ENCODE results near the gene WDFY3. TPM values are rescaled to one million over a fixed set of nuclear protein-coding genes. Genes with fewer than 3 reads are reported as not detected.
"Not testable (repeated sequence)": the region's sequence is repeated elsewhere in the genome, so short reads cannot be mapped to it uniquely, and the experiment has no call there.

Gene WDFY3
- total RNA-seq, 2 experiments from 2014 or later: not detected

- H3K4me3 Mint-ChIP-seq; H3K27ac Mint-ChIP-seq; POLR2A ChIA-PET; H3K36me3 Mint-ChIP-seq (ENCODE audit: low read depth); H3K9me3 Mint-ChIP-seq (ENCODE audit: insufficient read depth); ATAC-seq; H3K27me3 Mint-ChIP-seq (ENCODE audit: low read depth); DNase-seq; CTCF ChIA-PET: not testable (repeated sequence)
- peaks cover 28% of the 10 kb centered on the region for H3K4me1 Mint-ChIP-seq (ENCODE audit: low read depth)
Observed at GRCh38 chr4:84682661-84683060, 283.8 kb downstream of the WDFY3 start.

DNA sequence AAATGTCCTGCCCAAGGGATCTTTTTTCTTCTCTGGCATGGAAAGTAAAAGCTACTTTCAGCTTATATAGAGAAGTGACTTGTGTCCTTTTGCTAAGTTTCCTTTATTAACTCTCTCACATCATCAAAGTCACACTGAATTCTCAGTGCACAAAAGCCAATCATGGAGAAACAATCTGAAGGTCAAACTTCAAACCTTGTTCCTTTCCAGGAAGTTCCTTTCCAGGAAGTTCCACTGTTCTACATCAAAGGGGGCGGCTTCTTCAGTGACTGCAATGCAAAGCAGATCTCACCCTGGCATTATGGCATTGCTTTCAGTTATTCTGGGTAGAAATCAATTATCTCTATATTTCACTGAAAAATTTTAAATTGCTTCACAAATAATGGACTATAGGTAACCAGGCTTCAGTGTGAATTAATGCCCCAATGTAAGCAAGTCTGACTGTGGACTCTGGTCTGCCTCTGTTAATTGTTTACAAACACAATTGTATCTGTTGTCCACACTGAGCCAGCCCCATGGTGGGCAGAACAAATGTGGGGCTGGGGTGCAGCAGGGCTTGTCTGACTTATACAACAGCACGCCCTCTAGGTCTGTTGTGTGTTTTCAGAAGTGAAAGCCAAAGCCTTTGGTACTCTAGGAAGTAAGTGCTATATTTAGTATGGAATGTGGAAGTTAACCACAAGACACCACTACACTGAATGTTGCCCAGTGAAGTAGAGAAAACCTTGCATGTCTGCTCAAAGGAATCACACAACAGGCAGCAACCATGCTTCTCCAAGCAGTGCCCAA is 284.8 kb downstream of the WDFY3 start:
- H3K4me1 Mint-ChIP-seq (ENCODE audit: low read depth): peaks cover 28% of the 10 kb centered on the region
- no peaks in the 10 kb centered on the region for H3K36me3 Mint-ChIP-seq (ENCODE audit: low read depth)
- peak overlapping the region; percentile 53 for H3K4me3 Mint-ChIP-seq
- H3K27ac Mint-ChIP-seq: peak overlapping the region; percentile 61
- H3K9me3 Mint-ChIP-seq (ENCODE audit: insufficient read depth): no peaks in the 10 kb centered on the region
- CTCF ChIA-PET: no interaction called here
- peak; percentile 65 for ATAC-seq
- peak; percentile 43 for DNase-seq
- POLR2A ChIA-PET: no interaction called here
- peaks cover 10% of the 10 kb centered on the region for H3K27me3 Mint-ChIP-seq (ENCODE audit: low read depth)

- Mint-ChIP-seq H3K36me3 (ENCODE audit: low read depth) (no peaks in the 10 kb centered on the region), H3K4me3 (no peak overlapping the region), H3K4me1 (ENCODE audit: low read depth) (peaks cover 28% of the 10 kb centered on the region), H3K27me3 (ENCODE audit: low read depth) (peaks cover 10% of the 10 kb centered on the region), H3K27ac (no peak overlapping the region), H3K9me3 (ENCODE audit: insufficient read depth) (no peaks in the 10 kb centered on the region)
- ATAC-seq (no peak), DNase-seq (no peak)
- CTCF ChIA-PET: no interaction called here
- POLR2A ChIA-PET: no interaction called here
Observed at GRCh38 chr4:84680956-84681355, 285.5 kb downstream of the WDFY3 start.

DNA sequence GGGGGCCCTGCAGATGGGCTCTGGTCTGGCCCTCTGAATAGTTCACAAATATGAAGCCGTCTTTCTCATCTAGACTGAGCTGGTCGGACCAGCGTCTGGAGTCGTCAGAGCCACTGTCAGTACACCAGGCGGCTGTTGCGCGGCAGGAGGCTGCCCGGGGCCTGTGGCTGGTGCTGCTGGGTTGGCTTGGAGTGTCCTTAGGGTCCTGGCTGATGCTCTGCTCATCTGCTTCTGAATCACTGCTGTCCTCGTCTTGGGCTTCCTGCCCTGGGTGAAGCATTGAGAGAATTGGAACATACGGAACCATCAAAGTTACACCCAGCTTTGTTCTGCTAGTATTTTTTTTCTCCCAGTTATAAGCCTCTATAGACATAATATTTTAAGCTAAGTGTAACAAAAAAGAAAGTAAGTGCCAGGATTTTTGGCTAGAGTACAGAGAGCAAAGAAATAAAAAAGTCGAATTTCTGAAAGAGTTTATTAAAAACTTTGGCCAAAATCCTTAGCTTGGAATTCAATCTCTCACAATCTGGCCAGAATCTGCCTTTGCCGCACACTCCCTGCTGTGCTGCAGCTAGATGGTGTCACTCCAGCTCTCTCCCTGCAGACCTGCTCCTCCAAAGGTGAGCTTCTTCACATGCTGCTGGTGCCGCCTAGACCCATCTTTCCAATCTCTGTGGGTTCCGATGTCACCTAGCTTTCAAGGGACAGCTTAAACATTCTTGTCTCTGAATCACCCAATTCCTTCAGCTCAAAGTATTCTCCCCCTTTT is 287.3 kb downstream of the WDFY3 start:
- no peak overlapping the region for H3K27ac Mint-ChIP-seq
- peaks cover 22% of the 10 kb centered on the region for H3K4me1 Mint-ChIP-seq (ENCODE audit: low read depth)
- ATAC-seq (no peak), DNase-seq (no peak)
- H3K27me3 Mint-ChIP-seq (ENCODE audit: low read depth): peaks cover 10% of the 10 kb centered on the region
- no peaks in the 10 kb centered on the region for H3K36me3 Mint-ChIP-seq (ENCODE audit: low read depth)
- no peaks in the 10 kb centered on the region for H3K9me3 Mint-ChIP-seq (ENCODE audit: insufficient read depth)
- CTCF ChIA-PET: no interaction called here
- H3K4me3 Mint-ChIP-seq: no peak overlapping the region
- POLR2A ChIA-PET: no interaction called here

GRCh38 chr4:84677995-84678394 is 288.5 kb downstream of the WDFY3 start:
- CTCF ChIA-PET: no interaction called here
- peaks cover 7% of the 10 kb centered on the region for H3K27me3 Mint-ChIP-seq (ENCODE audit: low read depth)

GRCh38 chr4:84677093-84677492 is 289.4 kb downstream of the WDFY3 start:
- no peaks in the 10 kb centered on the region for H3K9me3 Mint-ChIP-seq (ENCODE audit: insufficient read depth)
- no peak overlapping the region for H3K27ac Mint-ChIP-seq
- DNase-seq: no peak
- no peak overlapping the region for H3K4me3 Mint-ChIP-seq
- H3K4me1 Mint-ChIP-seq (ENCODE audit: low read depth): peaks cover 14% of the 10 kb centered on the region
- peaks cover 6% of the 10 kb centered on the region for H3K27me3 Mint-ChIP-seq (ENCODE audit: low read depth)
- ChIA-PET CTCF (no interaction called here), POLR2A (interaction anchor here (0.6 kb wide), 1 partner anchor 851 kb away, joined by 3 read pairs; no protein-coding TSS in a partner anchor)
- ATAC-seq: no peak
- no peaks in the 10 kb centered on the region for H3K36me3 Mint-ChIP-seq (ENCODE audit: low read depth)

More at GRCh38 chr4:84677995-84678394, 288.5 kb downstream of the WDFY3 start:
- DNase-seq (no peak), ATAC-seq (no peak)
- POLR2A ChIA-PET: no interaction called here
- Mint-ChIP-seq H3K27ac (no peak overlapping the region), H3K9me3 (ENCODE audit: insufficient read depth) (no peaks in the 10 kb centered on the region), H3K4me1 (ENCODE audit: low read depth) (peaks cover 14% of the 10 kb centered on the region), H3K4me3 (no peak overlapping the region), H3K36me3 (ENCODE audit: low read depth) (no peaks in the 10 kb centered on the region)

- POLR2A ChIA-PET: no interaction called here
- no peaks in the 10 kb centered on the region for H3K27me3 Mint-ChIP-seq (ENCODE audit: low read depth)
- ATAC-seq: no peak
Observed at GRCh38 chr4:84673475-84674240, 292.8 kb downstream of the WDFY3 start.

DNA sequence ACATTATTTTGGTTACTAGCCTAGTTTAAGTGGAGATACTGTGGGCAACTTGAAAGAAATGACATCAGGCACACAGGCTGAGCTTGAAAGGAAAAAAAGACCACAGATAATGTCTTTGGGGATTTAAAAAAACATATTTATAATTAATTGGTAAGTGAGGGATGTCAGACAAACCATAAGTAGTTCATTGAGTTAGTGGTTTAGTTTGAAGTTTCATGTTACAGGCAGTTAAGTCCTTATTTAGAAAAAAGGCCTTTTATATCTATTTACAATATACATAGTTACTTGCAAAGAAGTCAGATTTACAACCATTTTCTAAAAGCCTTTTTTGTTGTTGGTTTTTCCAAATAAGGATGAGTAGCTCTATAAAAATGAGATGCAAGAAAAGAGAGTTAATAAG is 294.3 kb downstream of the WDFY3 start:
- ChIA-PET CTCF (interaction anchor here (1.0 kb wide), 1 partner anchor 50 kb away, joined by 4 read pairs; no protein-coding TSS in a partner anchor), POLR2A (no interaction called here)
- peaks cover 3% of the 10 kb centered on the region for H3K27me3 Mint-ChIP-seq (ENCODE audit: low read depth)
- no peaks in the 10 kb centered on the region for H3K36me3 Mint-ChIP-seq (ENCODE audit: low read depth)
- ATAC-seq (no peak), DNase-seq (no peak)
- no peaks in the 10 kb centered on the region for H3K9me3 Mint-ChIP-seq (ENCODE audit: insufficient read depth)
- H3K4me3 Mint-ChIP-seq: no peak overlapping the region
- H3K4me1 Mint-ChIP-seq (ENCODE audit: low read depth): no peaks in the 10 kb centered on the region
- H3K27ac Mint-ChIP-seq: no peak overlapping the region

More at GRCh38 chr4:84673475-84674240, 292.8 kb downstream of the WDFY3 start:
- no peaks in the 10 kb centered on the region for H3K36me3 Mint-ChIP-seq (ENCODE audit: low read depth)
- no peak overlapping the region for H3K27ac Mint-ChIP-seq
- no peaks in the 10 kb centered on the region for H3K4me1 Mint-ChIP-seq (ENCODE audit: low read depth)
- no peak for DNase-seq
- CTCF ChIA-PET: no interaction called here
- H3K9me3 Mint-ChIP-seq (ENCODE audit: insufficient read depth): no peaks in the 10 kb centered on the region
- no peak overlapping the region for H3K4me3 Mint-ChIP-seq

GRCh38 chr4:84669201-84669600 is 297.3 kb downstream of the WDFY3 start:
- H3K9me3 Mint-ChIP-seq (ENCODE audit: insufficient read depth): no peaks in the 10 kb centered on the region
- no peak for ATAC-seq
- H3K4me3 Mint-ChIP-seq: no peak overlapping the region
- H3K36me3 Mint-ChIP-seq (ENCODE audit: low read depth): no peaks in the 10 kb centered on the region
- peaks cover 3% of the 10 kb centered on the region for H3K27me3 Mint-ChIP-seq (ENCODE audit: low read depth)
- H3K4me1 Mint-ChIP-seq (ENCODE audit: low read depth): no peaks in the 10 kb centered on the region
- no peak for DNase-seq
- ChIA-PET POLR2A (no interaction called here), CTCF (no interaction called here)
- no peak overlapping the region for H3K27ac Mint-ChIP-seq

GRCh38 chr4:84666439-84666838 is 300.1 kb downstream of the WDFY3 start:
- DNase-seq (no peak), ATAC-seq (no peak)
- ChIA-PET CTCF (no interaction called here), POLR2A (no interaction called here)
- H3K27me3 Mint-ChIP-seq (ENCODE audit: low read depth): peaks cover 3% of the 10 kb centered on the region
- no peaks in the 10 kb centered on the region for H3K9me3 Mint-ChIP-seq (ENCODE audit: insufficient read depth)
- H3K36me3 Mint-ChIP-seq (ENCODE audit: low read depth): no peaks in the 10 kb centered on the region
- no peak overlapping the region for H3K27ac Mint-ChIP-seq
- H3K4me3 Mint-ChIP-seq: no peak overlapping the region
- no peaks in the 10 kb centered on the region for H3K4me1 Mint-ChIP-seq (ENCODE audit: low read depth)

DNA sequence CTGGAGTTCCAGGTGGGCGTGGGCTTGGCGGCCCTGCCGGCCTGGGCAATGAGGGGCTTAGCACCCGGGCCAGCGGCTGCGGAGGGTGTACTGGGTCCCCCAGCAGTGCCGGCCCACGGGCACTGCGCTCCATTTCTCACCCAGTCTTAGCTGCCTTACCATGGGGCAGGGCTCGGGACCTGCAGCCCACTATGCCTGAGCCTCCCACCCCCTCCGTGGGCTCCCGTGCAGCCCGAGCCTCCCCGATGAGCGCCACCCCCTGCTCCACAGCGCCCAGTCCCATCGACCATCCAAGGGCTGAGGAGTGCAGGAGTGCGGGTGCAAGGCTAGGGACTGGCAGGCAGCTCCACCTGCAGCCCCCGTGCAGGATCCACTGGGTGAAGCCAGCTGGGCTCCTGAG is 301.7 kb downstream of the WDFY3 start:
- H3K4me3 Mint-ChIP-seq; H3K4me1 Mint-ChIP-seq (ENCODE audit: low read depth); H3K27ac Mint-ChIP-seq; POLR2A ChIA-PET; CTCF ChIA-PET; H3K36me3 Mint-ChIP-seq (ENCODE audit: low read depth); ATAC-seq; H3K27me3 Mint-ChIP-seq (ENCODE audit: low read depth); DNase-seq; H3K9me3 Mint-ChIP-seq (ENCODE audit: insufficient read depth): not testable (repeated sequence)

Data from activated CD8-positive, alpha-beta T cell treated with anti-CD3 and anti-CD28 coated beads, Interleukin-2, amount 10 ng/mL, durations not matched to agents 7 days and 5 days (primary cell).